Middle frontal gyrus (tissue), 1 donor: ENCODE data around the gene ANKRD35.
"Not testable (repeated sequence)": the region's sequence is repeated elsewhere in the genome, so short reads cannot be mapped to it uniquely, and the experiment has no call there.

ENCODE experiments used
- DNase-seq: peaks from one replicate; pipeline ENCODE4 v3.0.0-alpha.2; 2015; ENCODE audit warnings: low spot score; ENCODE audit errors: extremely low spot score

ANKRD35 gene

DNA sequence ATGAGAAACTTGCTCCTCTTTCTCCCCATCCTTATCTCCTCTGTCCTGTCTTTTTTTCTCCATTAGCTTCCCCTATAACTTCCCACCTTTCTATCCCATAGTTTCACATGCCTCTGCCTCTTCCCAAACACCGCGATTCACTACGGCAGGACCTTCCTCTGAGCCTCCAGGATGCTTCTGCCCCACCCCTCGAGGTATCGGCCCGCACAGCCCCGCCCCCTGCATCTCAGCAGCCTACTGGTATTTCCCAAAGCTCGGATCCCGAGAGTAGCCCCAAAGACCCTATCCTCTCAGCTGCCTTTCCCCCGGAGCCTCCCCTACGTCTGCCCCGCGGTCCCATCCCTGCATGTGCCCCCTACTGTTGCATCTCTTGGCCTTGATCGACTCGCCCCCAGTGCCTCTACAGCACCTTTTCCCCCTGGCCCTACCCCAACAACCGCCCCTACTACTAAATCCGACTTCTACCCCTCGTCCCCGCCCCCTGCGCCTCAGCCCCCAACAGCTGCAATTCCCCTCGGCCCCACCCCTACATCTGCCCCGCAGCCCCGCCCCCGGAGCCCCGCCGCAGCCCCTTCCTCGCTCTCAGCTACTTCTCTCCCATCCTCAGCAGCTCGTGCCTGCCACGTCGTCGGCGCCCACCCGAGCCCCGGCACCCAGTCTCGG, 27.3 kb downstream of the ANKRD35 start:
- no peak for DNase-seq

DNA sequence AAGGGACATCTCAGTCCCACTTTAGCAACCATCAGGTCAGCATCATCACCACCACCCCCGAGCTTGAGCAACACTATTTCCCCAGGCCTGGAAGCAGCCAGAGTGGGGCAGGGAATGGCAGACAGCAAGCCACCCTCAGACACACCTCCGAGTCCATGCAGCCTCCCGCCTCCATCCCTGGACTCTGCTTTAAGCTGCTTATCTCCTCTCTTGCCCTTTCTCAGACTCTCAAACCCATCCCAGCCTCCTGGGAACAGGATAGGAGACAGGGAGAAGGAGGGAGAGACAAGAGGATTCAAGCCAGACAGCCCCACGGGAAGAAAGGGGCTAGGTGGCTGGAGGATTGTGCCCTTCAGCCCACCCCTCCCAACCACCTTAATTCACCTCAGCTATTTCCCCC, 28.5 kb downstream of the ANKRD35 start:
- no peak for DNase-seq

DNA sequence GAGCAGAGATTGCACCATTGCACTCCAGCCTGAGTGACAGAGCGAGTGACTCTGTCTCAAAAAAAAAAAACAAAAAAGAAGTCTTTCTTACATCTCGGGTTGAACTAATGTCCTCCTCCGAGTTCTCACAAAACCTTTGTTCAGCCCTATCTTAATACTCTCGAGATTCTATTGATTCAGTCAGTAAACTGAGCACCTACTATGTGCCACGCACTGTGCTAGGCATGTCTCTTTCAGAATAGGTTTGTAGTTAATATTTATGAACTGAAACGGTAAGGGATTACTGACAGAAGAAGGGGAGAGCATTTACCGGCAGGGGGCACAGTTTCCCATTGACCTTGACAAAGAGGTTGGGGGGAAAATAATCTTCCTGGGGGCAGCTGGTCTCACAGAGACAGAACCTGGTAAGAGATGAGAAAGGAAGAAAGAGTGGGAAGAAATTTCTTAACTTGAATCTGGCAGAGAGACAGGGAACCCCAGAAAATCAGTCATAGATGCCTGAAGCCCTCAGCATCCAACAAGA, 30.2 kb downstream of the ANKRD35 start:
- DNase-seq = no peak

DNA sequence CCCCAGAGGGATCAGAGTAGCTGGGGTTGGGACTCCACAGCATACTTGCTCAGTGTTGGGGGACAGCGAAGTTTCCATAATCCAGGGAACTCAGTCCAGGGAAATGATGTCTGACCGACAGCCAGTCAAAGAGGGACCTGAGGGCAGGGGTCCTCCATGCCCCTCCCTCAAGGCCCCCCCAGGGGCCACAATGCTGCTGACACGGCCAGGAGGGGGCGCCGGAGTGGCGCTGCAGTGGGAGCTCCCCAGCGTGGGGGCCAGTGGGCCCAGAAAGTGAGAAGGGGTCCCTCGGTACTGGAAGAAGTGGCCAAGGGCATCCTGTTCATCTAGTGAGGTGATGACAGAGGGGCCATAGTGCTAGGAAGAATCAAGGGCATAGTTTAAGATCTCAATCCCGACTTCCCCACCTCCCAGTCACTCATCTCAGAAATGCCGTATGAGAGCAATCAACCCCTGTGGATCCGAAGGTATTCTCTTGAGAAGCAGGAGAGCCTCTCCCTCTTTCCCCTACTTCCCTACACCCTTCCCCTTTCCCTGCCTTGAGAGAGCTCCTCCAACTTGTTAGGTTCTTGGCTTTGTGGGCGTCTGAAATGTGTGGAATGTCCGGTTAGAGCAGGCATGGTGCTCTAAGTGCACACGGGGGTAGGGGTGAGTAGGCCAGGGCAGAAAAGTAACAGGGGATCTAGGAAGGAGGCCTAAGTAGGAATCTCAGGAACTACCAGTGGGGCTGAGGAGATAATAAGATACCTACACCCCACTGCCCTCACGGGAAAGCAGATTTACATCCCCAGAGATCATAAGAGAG, 36.1 kb downstream of the ANKRD35 start:
- DNase-seq = no peak

DNA sequence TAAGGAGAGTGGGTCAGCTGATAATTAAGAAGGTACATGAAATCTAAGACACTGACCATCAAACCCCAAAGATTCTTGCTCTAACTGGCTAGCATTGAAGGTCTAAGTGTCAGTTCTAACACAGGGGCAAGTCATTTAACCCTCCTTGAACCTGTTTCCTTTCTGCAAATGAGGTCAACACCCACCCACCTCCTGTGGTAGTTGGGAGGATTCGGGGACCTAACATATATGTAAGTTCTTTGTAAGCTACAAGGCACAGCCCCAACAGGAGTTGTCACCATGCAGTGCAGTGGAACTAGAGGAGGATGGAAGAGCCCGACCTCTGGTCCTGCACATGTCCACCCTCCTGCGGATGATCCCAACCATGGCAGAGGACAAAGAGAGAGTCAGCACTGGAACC, 37.8 kb downstream of the ANKRD35 start:
- DNase-seq = no peak

DNA sequence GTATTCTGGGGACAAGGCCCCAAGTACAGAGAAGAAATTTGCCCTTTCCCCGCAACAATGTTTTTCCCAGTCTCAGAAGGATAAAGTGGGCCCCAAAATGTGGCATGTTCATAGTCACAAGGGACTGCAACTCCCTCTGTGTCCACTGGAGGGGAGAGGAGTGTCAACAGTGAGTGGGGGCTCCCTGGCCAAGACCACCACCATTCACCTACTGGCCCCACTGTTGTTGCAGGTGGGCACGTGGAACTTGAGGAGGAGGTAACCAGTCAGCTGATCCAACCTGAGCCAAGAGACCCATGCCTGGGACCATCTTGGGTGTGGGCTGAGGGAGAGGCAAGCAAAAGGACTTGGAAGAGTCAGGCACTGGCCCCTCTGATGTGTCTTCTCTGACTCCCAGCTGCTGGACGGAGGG, 39.5 kb downstream of the ANKRD35 start:
- DNase-seq = no peak

DNA sequence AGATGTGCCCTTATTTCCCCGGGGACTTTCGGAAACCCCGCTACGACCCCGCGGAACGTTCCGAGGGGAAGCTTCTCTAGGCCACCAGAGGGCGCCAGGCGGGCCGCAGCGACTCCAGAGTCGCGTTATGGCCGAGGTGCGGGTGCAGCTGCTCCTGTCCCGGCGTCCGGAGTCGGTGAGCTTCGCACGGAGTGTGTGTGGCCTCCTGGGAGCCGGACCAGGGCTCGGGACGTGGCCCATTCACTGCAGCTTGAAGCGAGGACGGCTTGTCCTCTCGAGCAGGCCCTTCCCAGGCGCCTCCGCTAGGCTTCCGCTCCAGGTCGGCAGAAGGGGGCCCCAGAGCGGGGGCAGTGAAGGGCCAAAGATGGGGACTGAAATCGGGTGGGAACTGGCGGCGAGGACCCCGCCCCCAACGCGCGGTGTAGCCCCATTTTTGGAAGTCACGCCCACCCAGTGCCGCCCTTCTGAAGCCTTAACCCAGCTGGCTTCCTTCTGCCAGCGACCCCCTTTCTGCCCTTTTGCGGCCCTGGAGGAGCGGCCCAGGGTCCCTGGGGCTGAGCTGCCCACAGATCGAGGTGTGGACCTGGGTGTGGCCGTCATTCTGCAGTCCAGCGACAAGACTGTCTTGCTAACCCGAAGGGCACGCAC, 40.0 kb downstream of the ANKRD35 start, which contains the start of gene NUDT17:
Gene NUDT17, plus strand, starts transcription at position 117 of the 648 bp plus-strand sequence. Its CDS starts 11 bp downstream, at position 128.
- no peak for DNase-seq

DNA sequence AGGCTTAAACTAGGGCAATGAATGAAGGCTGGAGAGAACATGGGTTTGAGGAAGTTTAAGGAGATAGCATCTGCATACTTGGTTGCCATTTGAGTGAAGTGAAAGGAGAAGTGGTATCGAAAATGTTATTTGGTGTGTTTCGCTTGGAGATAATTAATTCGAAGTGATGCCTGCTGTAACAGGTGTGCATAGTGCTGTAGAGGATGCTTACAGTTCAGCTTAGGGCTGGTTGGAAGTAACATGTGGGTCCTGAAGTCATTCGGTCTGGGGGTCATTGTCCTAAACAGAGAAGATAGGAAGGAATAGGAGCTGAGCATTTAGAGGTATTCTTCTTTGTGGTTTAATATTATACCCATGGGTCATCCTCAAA, 40.5 kb downstream of the ANKRD35 start:
- DNase-seq = no peak

DNA sequence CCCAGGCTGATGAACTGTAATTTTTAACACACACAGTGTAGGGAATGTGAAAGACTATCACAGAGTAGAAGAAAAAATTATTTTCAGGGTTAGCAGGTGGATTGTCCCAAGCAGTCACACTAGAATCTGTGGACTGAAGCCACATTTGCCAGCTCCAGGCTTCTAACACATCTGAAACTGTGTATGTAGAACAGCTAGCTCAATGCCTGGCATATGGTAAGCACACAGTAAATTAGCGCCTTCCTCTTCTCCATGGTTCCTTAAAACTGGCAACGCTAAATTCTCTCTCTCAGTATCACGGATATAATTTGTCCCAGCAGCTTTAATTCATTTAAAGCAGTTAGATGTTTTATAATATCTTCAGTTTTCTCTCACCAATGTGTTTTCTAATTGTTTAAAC, 42.6 kb downstream of the ANKRD35 start:
- no peak for DNase-seq

DNA sequence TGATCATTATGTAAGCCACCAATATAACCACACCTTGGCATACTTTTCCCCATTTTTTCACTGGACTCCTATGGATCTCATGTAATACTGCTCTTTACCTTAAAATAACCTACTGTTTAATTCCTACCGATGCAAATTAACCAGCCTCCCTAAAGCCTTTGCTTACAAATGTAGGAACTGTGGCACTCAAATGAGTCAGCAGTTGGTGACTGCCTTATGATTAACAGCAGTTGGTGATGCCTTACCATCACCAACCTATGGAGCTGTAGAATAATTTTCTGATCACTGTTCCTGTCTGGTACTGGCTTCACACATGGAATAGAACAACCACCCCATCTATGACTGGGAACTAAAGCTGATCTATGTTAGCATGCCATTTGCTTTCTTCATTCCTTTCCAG, 48.0 kb downstream of the ANKRD35 start:
- no peak for DNase-seq

DNA sequence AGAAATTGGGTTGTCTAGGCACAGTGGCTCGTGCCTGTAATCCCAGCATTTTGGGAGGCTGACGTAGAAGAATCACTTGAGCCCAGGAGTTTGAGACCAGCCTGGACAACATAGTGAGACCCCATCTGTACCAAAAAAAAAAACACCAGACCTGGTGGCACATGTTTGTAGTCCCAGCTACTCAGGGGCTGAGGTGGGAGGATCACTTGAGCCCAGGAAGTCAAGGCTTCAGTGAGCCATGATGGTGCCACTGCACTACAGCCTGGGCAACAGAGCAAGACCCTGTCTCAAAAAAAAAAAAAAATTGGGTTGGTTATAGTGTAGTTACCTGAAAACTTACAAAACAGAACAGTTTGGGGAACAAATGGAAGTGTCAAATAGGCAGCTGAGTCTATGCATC, 54.9 kb downstream of the ANKRD35 start:
- DNase-seq = not testable (repeated sequence)

DNA sequence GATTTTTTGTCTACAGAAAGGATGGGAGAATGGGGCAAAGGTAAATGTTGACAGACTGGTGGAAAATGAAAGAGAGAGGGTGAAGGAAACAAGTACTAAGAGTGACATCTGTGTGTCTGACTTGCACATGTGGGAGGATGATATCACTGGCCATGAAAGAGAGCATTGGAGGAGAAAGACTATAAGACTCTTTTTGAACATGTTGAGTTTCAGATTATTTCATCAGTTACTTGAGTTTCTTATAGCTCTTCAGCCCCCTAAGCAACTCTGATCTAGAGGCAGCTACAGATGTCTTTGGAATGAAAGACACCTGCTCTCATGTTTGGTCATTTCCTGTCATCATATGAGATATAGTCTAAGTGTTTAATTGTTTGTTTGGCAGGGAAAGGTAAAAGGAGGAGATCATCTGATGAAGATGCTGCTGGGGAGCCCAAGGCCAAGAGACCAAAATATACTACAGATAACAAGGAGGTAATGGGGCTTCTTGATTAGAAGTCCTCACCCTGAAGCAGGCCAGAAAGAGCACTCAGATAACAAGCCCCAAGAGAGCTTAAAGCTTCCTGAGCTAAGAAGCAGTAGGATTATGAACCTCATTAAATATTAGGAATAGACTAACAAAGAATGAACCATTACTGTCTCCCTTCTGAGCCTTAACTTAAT, 57.2 kb downstream of the ANKRD35 start:
- DNase-seq = no peak

DNA sequence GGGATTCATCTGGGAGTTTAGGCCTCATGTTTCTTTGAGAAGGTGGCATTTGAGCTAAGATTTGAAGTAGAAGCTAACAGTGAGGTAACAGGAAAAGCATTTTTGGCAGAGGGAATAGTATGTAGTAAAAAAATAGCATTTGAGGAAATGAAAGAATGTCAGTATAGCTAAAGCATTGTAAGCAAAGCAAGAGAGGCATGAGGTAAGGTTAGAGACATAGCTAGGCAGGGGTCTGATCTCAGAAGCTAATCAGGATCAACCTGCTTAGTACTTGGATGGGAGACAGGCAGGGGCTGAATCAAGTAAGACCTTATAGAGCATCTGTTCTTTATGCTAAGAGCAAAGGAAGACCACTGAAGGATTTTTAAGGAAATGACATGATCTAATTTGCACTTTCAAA, 57.7 kb downstream of the ANKRD35 start:
- DNase-seq = no peak

DNA sequence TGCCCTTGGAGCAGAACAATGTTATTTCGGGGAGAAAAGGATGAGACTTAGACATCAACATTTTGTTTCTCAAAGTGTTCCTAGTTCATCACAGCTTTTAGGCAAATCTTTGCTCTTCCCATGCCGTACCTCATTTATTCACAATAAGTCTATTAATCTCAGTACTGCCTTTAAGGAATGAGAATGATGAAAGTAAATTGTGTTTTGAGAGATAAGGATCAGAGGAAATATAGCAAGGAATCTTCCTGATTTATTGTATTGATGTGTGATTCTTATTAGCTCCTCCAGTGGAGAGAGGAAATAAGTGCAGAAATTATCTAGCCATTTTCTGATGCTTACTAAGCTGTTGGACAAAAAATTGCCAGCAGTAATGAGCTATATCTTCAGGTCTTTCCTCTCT, 59.6 kb downstream of the ANKRD35 start:
- DNase-seq = no peak

DNA sequence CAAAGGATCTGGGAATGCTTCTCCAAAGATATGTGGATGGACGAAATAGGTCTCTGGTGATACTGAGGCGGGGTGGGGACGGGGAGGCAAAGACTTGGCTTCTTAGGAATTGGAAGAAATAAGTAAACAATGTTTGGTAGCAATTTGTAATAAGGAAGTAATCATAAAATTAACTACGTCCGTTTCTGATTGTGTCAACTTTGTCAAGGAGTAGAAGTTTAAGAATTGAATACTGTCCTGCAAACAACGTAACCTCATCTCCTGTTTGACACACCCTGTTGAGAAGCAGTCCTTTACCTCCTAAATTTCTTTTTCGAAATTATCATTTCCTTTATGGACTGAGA, 61.2 kb downstream of the ANKRD35 start:
- no peak for DNase-seq

DNA sequence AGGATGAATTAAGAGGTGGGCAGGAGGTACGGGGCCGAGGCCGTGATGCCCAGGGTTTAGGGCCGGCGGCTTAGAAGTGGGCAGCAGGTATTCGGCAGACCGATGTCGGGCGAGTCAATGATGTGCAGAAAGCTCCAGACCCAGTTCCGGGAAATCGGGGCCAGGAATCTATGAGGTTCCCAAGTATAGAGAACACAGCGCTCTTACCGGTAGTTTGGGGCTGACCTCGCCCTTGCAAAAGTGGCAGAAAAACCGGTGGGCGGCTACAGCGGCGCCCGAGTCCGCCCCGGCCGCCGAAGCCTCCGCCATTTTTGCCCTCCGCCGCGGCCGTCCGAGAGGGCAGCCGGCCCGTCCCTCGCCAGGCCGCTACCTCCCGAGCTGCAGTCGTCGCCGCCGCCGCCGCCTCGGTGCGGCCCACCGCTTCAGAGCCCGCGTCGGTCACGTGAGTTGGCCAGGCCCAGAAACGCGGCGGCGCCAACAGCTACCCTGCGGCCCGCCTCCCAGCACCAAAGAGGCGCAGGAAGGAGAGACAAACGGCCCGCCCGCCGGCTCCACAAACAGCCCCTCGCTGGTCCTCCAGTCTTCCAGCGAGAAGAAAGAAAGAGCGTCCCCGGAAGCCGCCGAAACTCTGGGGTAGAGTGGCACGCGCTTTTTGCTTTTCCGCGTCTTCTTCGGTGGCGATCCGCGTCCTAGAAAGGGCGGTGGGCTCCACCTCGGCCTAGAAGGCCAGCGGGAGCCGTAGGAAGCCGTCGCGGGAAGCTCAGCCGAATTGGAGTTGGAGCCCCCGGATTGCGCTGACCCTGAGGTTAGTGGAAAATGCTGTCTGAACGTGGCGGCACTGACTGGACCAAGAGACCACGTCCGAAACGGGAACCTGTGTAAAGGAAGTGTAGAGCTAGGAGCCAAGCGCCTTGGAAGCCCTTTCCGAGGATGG, 61.8 kb downstream of the ANKRD35 start, which contains the start of the genes POLR3C and RNF115:
Gene POLR3C, plus strand, starts transcription at position 636 of the 934 bp plus-strand sequence. CDS start 1,577 bp downstream, outside the sequence.
Gene RNF115, minus strand, starts transcription at position 531 of the 934 bp plus-strand sequence. Its CDS starts 222 bp downstream, at position 309.
- peak; percentile 83 for DNase-seq

DNA sequence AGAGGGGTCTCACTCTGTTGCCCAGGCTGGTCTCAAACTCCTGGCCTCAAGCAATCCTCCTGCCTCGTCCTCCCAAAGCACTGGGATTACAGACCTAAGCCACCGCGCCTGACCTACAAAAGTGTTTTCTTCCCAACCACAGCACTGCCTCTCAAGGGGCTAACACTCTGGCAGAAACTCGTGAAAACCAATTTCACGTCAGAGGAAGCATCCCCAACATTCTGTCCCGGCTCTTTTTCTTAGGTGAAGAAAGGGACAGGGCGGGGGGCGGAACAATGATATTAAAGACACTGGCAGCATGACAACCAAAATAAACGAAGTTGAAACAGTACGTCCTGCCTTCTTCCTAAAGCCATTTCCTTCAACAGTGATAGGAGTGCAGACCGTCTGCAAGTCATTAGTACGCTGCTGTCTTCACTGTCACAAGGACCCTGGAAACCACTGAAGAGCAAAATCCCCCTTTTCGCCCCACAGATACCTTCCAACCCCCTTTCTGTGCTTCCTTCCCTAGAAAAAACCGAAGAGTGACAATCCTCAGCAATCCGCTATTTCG, 62.8 kb downstream of the ANKRD35 start:
- not testable (repeated sequence) for DNase-seq

DNA sequence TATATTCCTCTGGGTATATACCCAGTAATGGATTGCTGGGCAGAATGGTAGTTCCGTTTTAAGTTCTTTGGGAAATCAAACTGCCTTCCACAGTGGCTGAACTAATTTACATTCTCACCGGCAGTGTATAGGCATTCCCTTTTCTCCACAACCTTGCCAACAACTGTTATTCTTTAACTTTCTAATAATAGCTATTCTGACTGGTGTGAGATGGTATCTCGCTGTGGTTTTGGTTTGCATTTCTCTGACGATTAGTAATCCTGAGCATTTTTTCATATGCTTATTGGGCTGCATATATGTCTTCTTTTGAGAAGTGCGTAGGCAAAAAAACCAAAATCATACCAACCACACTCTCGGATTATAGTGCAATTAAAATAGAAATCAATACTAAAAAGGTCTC, 67.6 kb downstream of the ANKRD35 start:
- DNase-seq = not testable (repeated sequence)
